Endodermal cell (in vitro differentiated cells): ENCODE results near the gene KCNJ18. TPM values are rescaled to one million over a fixed set of nuclear protein-coding genes. Genes with fewer than 3 reads are reported as not detected.
"Not testable (repeated sequence)": the region's sequence is repeated elsewhere in the genome, so short reads cannot be mapped to it uniquely, and the experiment has no call there.

Experiments
- DNase-seq: peaks from one replicate; pipeline ENCODE4 v3.0.0-alpha.2; 2017
- H3K27ac ChIP-seq: 2 replicates; pipeline ENCODE4 v1.5.1; 2013; ENCODE audit warnings: mild to moderate bottlenecking, low read depth, low read length, moderate library complexity
- H3K27me3 ChIP-seq: 2 replicates; pipeline ENCODE4 v1.6.1; 2013; ENCODE audit warnings: mild to moderate bottlenecking, low read length, moderate library complexity; ENCODE audit not compliant: insufficient read depth, control insufficient read depth, poor library complexity, severe bottlenecking
- H3K36me3 ChIP-seq: 2 replicates; pipeline ENCODE4 v1.7.0; 2013; ENCODE audit warnings: mild to moderate bottlenecking, low read length, moderate library complexity; ENCODE audit not compliant: control insufficient read depth, insufficient read depth
- H3K4me1 ChIP-seq: one replicate; pipeline ENCODE4 v1.7.0; 2013; ENCODE audit warnings: low read length; ENCODE audit not compliant: control insufficient read depth, insufficient read depth
- H3K4me3 ChIP-seq: 2 replicates; pipeline ENCODE4 v1.5.1; 2013; ENCODE audit warnings: mild to moderate bottlenecking, low read length, moderate library complexity
- H3K9ac ChIP-seq: 2 replicates; pipeline ENCODE4 v1.6.1; 2013; ENCODE audit warnings: mild to moderate bottlenecking, low read length, moderate library complexity; ENCODE audit not compliant: poor library complexity, severe bottlenecking; ENCODE audit errors: extremely low read depth
- H3K9me3 ChIP-seq: 2 replicates; pipeline ENCODE4 v1.6.1; 2013; ENCODE audit warnings: mild to moderate bottlenecking, low read length, moderate library complexity; ENCODE audit not compliant: control insufficient read depth
- H3K27ac Mint-ChIP-seq: 2 replicates; pipeline ENCODE4 v1.8.0; 2020; ENCODE audit warnings: mixed read lengths
- H3K27me3 Mint-ChIP-seq: 2 replicates; pipeline ENCODE4 v1.8.0; 2021; ENCODE audit warnings: mild to moderate bottlenecking, mixed read lengths; ENCODE audit not compliant: insufficient read depth
- H3K36me3 Mint-ChIP-seq: 2 replicates; pipeline ENCODE4 v1.8.0; 2020; ENCODE audit warnings: low read depth, mixed read lengths
- H3K4me1 Mint-ChIP-seq: 2 replicates; pipeline ENCODE4 v1.8.0; 2020; ENCODE audit warnings: mixed read lengths
- H3K4me3 Mint-ChIP-seq: 2 replicates; pipeline ENCODE4 v1.8.0; 2020; ENCODE audit warnings: mild to moderate bottlenecking, moderate library complexity, mixed read lengths
- H3K9me3 Mint-ChIP-seq: 2 replicates; pipeline ENCODE4 v1.8.0; 2020; ENCODE audit warnings: mild to moderate bottlenecking, mixed read lengths
- WGBS, 2 experiments: methylation state at CpG; one replicate each; pipeline versions ENCODE4 v1.1.5 to v1.1.7; 2013; ENCODE audit warnings: missing lambda C conversion rate in 2 of 2, mixed read lengths in 1 of 2; ENCODE audit not compliant: insufficient coverage in 1 of 2, insufficient read length in 1 of 2; 5-methylcytosine and 5-hydroxymethylcytosine counted together
- total RNA-seq, 2 donors: library from RNA; stranded (reverse); fragmentation: NEBNext Ultra II Directional in 1 of 2; extraction: Animal tissue kit (Norgen Biotek cat#: 25700) in 1 of 2; gene quantifications; 2 replicates in 1 of 2; 3 replicates in 1 of 2; pipeline ENCODE4 v1.2.1, GENCODE V29; 2021
- TF ChIP-seq, protein P1 (sequence below): fragments of 200-600 bp; sonication (generic); conservative IDR thresholded peaks from 2 replicates; pipeline ENCODE4 v1.5.0; 2021; ENCODE audit warnings: antibody characterized with exemption, mild to moderate bottlenecking

KCNJ18 gene
- total RNA-seq, 2 donors from 2014 or later = not detected

DNA sequence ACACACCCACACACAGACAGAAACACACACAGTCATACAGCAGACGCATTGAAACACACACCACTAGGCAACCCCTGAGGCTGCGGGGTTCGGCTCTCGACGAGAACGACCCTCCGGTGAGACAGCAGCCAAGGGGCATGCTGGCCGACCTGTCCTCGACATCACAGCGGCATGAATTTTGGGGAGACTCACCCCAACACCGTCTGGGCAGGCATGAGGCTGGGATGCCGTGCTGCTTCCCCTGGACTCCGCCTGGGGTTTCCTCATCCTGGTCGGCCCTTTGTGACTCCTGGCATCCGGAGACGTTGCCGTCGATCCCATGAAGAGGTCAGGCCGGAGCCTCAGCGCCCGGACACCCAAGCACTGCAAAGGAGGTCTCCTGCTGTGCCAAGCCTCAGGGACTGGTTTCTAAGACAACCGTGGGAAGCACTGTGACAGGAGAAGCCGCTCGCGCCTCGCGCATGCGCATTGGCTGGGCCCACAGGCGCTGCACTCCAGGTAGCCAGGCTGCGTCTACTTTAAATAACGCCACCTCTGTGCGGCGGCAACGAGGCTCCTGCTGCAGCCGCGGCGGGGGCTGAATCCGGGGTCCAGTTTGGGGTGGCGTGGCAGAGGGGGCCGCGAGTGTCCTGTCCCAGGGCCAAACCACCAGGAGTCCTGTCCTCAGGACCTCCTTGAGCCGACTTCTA, 13.8 kb upstream of the KCNJ18 start:
- peaks cover 12% of the 10 kb centered on the region for H3K9me3 ChIP-seq
- Mint-ChIP-seq H3K4me3 (no peak overlapping the region), H3K4me1 (no peaks in the 10 kb centered on the region), H3K27me3 (peaks cover 3% of the 10 kb centered on the region), H3K27ac (no peak overlapping the region), H3K36me3 (peaks cover 7% of the 10 kb centered on the region), H3K9me3 (peaks cover 95% of the 10 kb centered on the region)
- H3K27me3 ChIP-seq = no peaks in the 10 kb centered on the region
- no peak for DNase-seq
- TF ChIP-seq, protein P1, sequence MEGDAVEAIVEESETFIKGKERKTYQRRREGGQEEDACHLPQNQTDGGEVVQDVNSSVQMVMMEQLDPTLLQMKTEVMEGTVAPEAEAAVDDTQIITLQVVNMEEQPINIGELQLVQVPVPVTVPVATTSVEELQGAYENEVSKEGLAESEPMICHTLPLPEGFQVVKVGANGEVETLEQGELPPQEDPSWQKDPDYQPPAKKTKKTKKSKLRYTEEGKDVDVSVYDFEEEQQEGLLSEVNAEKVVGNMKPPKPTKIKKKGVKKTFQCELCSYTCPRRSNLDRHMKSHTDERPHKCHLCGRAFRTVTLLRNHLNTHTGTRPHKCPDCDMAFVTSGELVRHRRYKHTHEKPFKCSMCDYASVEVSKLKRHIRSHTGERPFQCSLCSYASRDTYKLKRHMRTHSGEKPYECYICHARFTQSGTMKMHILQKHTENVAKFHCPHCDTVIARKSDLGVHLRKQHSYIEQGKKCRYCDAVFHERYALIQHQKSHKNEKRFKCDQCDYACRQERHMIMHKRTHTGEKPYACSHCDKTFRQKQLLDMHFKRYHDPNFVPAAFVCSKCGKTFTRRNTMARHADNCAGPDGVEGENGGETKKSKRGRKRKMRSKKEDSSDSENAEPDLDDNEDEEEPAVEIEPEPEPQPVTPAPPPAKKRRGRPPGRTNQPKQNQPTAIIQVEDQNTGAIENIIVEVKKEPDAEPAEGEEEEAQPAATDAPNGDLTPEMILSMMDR = no peak
- 76 to 88% methylated on average over 29 to 42 of the region's 42 CpGs for WGBS, 2 experiments
- no peaks in the 10 kb centered on the region for H3K36me3 ChIP-seq
- H3K4me3 ChIP-seq = no peak overlapping the region
- no peaks in the 10 kb centered on the region for H3K4me1 ChIP-seq
- H3K27ac ChIP-seq = no peak overlapping the region
- no peak overlapping the region for H3K9ac ChIP-seq

DNA sequence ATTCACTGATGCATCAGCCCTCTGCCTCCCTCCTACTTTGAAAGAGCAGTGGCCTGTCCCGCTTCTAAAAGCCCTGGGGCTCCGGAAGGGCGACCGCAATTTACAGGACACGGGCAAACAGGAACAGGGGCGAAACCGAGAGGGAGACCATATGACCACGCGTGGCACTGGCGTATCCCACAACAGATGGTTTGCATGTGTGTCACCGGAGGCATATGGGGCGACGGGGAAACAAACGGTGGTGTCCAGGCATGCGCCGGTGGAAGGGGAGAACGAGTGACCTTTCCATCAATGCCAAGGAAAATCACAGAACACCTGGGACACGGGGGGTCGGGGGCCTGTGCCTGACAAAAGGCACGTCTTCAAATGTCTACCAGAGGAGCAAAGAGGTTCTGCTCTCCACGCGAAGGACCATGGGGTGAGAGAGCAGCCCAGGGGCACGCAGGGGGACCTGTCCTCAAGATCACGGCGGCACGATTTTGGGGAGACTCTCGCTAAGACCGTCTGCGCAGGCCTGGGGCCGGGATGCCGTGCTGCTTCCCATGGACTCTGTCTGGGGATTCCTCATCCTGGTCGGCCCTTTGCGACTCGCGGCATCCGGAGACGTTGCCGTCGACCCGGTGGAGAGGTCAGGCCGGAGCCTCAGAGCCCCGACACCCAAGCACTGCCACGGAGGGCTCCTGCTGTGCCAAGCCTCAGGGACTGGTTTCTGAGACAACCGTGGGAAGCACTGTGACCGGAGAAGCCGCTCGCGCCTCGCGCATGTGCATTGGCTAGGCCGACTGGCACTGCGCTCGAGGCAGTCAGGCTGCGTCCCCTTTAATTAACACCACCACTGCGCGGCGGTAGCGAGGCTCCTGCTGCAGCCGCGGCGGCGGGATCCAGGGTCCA, 12.8 kb upstream of the KCNJ18 start:
- no peak overlapping the region for H3K9ac ChIP-seq
- no peak overlapping the region for H3K4me3 Mint-ChIP-seq
- H3K9me3 ChIP-seq = peaks cover 12% of the 10 kb centered on the region
- peaks cover 7% of the 10 kb centered on the region for H3K36me3 Mint-ChIP-seq
- TF ChIP-seq, protein P1 = no peak
- no peak for DNase-seq
- H3K4me1 ChIP-seq = no peaks in the 10 kb centered on the region
- no peak overlapping the region for H3K4me3 ChIP-seq
- 90% methylated on average over 52 to 62 of the region's 62 CpGs for WGBS, 2 experiments
- H3K9me3 Mint-ChIP-seq = peaks cover 92% of the 10 kb centered on the region
- H3K36me3 ChIP-seq = no peaks in the 10 kb centered on the region
- H3K27ac Mint-ChIP-seq = no peak overlapping the region
- H3K27me3 Mint-ChIP-seq = peaks cover 3% of the 10 kb centered on the region
- no peaks in the 10 kb centered on the region for H3K27me3 ChIP-seq
- no peaks in the 10 kb centered on the region for H3K4me1 Mint-ChIP-seq
- no peak overlapping the region for H3K27ac ChIP-seq

DNA sequence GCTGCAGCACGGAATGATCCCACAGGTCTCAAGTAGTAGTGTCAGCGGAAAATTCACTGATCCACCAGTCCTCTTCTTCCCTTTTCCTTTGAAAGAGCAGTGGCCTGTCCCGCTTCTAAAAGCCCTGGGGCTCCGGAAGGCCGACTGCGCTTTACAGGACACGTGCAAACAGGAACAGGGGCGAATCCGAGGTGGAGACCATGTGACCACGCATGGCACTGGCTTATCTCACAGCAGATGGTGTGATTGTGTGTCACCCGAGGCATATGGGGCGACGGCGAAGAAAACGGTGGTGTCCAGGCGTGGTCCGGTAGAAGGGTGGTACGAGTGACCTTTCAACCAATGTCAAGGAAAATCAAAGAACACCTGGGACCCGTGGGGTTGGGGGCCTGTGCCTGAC, 12.0 kb upstream of the KCNJ18 start:
- Mint-ChIP-seq H3K4me1 (no peaks in the 10 kb centered on the region), H3K36me3 (peaks cover 5% of the 10 kb centered on the region), H3K27ac (no peak overlapping the region), H3K9me3 (peaks cover 91% of the 10 kb centered on the region), H3K4me3 (no peak overlapping the region), H3K27me3 (peaks cover 3% of the 10 kb centered on the region)
- Histone ChIP-seq H3K9ac (no peak overlapping the region), H3K27me3 (no peaks in the 10 kb centered on the region), H3K4me3 (no peak overlapping the region), H3K27ac (no peak overlapping the region), H3K36me3 (no peaks in the 10 kb centered on the region), H3K4me1 (no peaks in the 10 kb centered on the region), H3K9me3 (peaks cover 12% of the 10 kb centered on the region)
- WGBS, 2 experiments = 81 to 83% methylated on average over 15 to 19 of the region's 19 CpGs
- no peak for DNase-seq
- TF ChIP-seq, protein P1 = no peak

DNA sequence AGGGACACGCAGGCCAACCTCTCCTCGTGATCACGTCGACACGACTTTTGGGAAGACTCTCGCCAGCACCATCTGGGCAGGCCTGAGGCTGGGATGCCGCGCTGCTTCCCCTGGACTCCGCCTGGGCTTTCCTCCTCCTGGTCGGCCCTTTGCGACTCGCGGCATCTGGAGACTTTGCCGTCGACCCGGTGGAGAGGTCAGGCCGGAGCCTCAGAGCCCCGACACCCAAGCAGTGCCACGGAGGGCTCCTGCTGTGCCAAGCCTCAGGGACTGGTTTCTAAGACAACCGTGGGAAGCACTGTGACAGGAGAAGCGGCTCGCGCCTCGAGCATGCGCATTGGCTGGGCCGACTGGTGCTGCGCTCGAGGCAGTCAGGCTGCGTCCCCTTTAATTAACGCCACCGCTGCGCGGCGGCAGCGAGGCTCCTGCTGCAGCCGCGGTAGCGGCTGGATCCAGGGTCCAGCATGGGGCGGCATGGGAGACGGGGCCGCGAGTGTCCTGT, 11.4 kb upstream of the KCNJ18 start:
- not testable (repeated sequence) for H3K4me3 Mint-ChIP-seq, H3K27ac ChIP-seq, H3K27ac Mint-ChIP-seq, H3K4me1 Mint-ChIP-seq, H3K9me3 ChIP-seq, H3K9ac ChIP-seq, DNase-seq, H3K36me3 ChIP-seq, H3K4me1 ChIP-seq, H3K4me3 ChIP-seq, H3K27me3 Mint-ChIP-seq, H3K27me3 ChIP-seq, H3K36me3 Mint-ChIP-seq
- H3K9me3 Mint-ChIP-seq = peaks cover 88% of the 10 kb centered on the region
- 89 to 92% methylated on average over 36 to 42 of the region's 42 CpGs for WGBS, 2 experiments

DNA sequence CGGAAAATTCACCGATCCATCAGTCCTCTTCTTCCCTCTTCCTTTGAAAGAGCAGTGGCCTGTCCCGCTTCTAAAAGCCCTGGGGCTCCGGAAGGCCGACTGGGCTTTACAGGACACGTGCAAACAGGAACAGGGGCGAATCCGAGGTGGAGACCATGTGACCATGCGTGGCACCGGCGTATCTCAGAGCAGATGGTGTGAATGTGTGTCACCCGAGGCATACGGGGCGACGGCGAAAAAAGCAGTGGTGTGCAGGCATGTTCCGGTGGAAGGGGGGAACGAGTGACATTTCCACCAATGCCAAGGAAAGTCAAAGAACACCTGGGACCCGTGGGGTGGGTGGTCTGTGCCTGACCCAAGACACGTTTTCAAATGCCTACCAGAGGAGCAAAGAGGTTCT, 10.7 kb upstream of the KCNJ18 start:
- H3K36me3 ChIP-seq, H3K4me1 ChIP-seq, H3K27ac Mint-ChIP-seq, H3K4me1 Mint-ChIP-seq, H3K4me3 ChIP-seq, H3K27me3 ChIP-seq, H3K27ac ChIP-seq, H3K36me3 Mint-ChIP-seq, H3K4me3 Mint-ChIP-seq, H3K9ac ChIP-seq, DNase-seq, H3K9me3 ChIP-seq, H3K27me3 Mint-ChIP-seq: not testable (repeated sequence)
- H3K9me3 Mint-ChIP-seq = peaks cover 88% of the 10 kb centered on the region
- 82 to 89% methylated on average over 11 to 18 of the region's 20 CpGs for WGBS, 2 experiments
